MM.1S (cell line): ENCODE measurements around the gene EHMT2.

Experiments
- CTCF ChIP-seq: fragments of 300-600 bp; sonication (generic); IDR thresholded peaks from 2 replicates; pipeline ENCODE4 v1.5.1; 2016; ENCODE audit warnings: antibody characterized with exemption, low read length, mixed read lengths
- EZH2 ChIP-seq: fragments of 300-600 bp; sonication (generic); optimal IDR thresholded peaks from 2 replicates; pipeline ENCODE3; 2017; ENCODE audit warnings: low read depth, mild to moderate bottlenecking, antibody characterized with exemption, low read length, mixed read lengths
- EZH2phosphoT487 ChIP-seq: fragments of 300-600 bp; sonication (generic); IDR thresholded peaks from 2 replicates; pipeline ENCODE4 v1.6.1; 2018; ENCODE audit warnings: antibody characterized with exemption, low read length

- TF ChIP-seq CTCF (no peak), EZH2 (no peak), EZH2phosphoT487 (no peak)
Observed at GRCh38 chr6:31831350-31832215, 65.9 kb downstream of the EHMT2 start.
